Activated naive CD4-positive, alpha-beta T cell treated with anti-CD3 and anti-CD28 coated beads, Interleukin-2, amount 50 U/mL, for 24 hours (primary cell): Measurements from ENCODE around the gene ABHD6.
A peak's percentile ranks its signal among the peaks of the same experiment; 100 is the strongest.
"Not testable (repeated sequence)": the region's sequence is repeated elsewhere in the genome, so short reads cannot be mapped to it uniquely, and the experiment has no call there.

Experiments used
- H3K27ac Mint-ChIP-seq: one replicate; pipeline ENCODE4 v1.8.0; 2021; ENCODE audit warnings: mild to moderate bottlenecking, mixed read lengths
- H3K27me3 Mint-ChIP-seq: one replicate; pipeline ENCODE4 v1.8.0; 2021; ENCODE audit warnings: mixed read lengths
- H3K36me3 Mint-ChIP-seq: one replicate; pipeline ENCODE4 v1.8.0; 2021; ENCODE audit warnings: mixed read lengths
- H3K4me1 Mint-ChIP-seq: one replicate; pipeline ENCODE4 v1.8.0; 2021; ENCODE audit warnings: mixed read lengths
- H3K4me3 Mint-ChIP-seq: one replicate; pipeline ENCODE4 v1.8.0; 2021; ENCODE audit warnings: mild to moderate bottlenecking, mixed read lengths
- H3K9me3 Mint-ChIP-seq: one replicate; pipeline ENCODE4 v1.8.0; 2021; ENCODE audit warnings: mixed read lengths

Gene ABHD6

GRCh38 chr3:58331593-58332152, 94.1 kb downstream of the ABHD6 start:
- Mint-ChIP-seq H3K27ac (peak overlapping the region; percentile 88), H3K4me1 (peaks cover 42% of the 10 kb centered on the region), H3K36me3 (peaks cover 6% of the 10 kb centered on the region), H3K27me3 (no peaks in the 10 kb centered on the region), H3K4me3 (peak overlapping the region; percentile 79), H3K9me3 (no peaks in the 10 kb centered on the region)

- Mint-ChIP-seq H3K4me1 (peaks cover 47% of the 10 kb centered on the region), H3K27ac (peak within 1 kb of the TSS; percentile 96), H3K36me3 (peaks cover 7% of the 10 kb centered on the region), H3K4me3 (peak within 1 kb of the TSS; percentile 95), H3K9me3 (no peaks in the 10 kb centered on the region), H3K27me3 (no peaks in the 10 kb centered on the region)
Measured at GRCh38 chr3:58332575-58333188, 95.1 kb downstream of the ABHD6 start, which contains the start of gene PXK. Gene PXK, plus strand, starts transcription at chr3:58332892. Its CDS starts 97 bp downstream, at chr3:58332989.

DNA sequence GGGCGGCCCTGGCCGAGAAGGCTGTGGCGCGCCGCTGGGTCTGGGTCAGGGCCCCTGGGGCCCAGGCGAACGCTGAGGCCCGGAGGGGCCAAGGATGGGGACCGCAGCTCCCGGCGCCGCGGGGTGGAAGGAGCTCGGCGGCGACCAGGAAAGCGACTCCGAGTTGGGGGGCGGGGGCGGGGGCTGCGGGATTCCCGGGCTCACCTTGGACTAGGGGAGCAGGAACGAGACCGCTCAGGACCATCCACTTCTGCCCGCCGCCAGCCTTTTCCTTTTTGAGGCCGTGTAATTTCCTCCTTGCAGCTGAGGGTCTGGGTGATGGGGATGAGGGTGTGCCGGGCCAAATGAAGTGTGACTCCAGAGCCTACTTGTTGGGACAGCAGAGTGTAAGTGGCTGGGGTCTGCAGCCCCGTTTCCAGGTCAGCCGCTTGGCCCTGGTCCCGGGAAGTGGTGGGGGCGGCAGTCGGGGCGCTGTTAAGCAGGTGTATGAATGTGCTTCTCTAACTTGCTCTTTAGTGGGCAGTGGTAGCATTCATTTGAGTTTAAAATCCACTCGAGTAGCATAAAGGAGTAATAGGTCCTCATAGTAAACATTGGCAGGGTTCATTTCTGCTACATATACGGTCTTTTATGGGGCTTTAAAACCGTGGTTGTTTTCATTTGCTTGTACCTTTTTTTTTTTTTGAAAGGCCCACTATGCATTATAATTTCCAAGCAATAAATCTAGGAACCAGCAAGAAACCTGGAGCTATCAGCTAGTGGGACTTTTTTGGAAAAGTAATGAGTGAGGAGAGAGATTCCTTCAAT, 95.8 kb downstream of the ABHD6 start:
- Mint-ChIP-seq H3K36me3 (peaks cover 7% of the 10 kb centered on the region), H3K4me1 (peaks cover 47% of the 10 kb centered on the region)

GRCh38 chr3:58334013-58334321, 96.4 kb downstream of the ABHD6 start:
- Mint-ChIP-seq H3K27me3 (no peaks in the 10 kb centered on the region), H3K4me3 (peak overlapping the region; percentile 95), H3K4me1 (peaks cover 48% of the 10 kb centered on the region), H3K36me3 (peaks cover 9% of the 10 kb centered on the region), H3K27ac (no peak overlapping the region), H3K9me3 (no peaks in the 10 kb centered on the region)

More for the DNA sequence above, 95.8 kb downstream of the ABHD6 start:
- H3K9me3 Mint-ChIP-seq = no peaks in the 10 kb centered on the region
- peak overlapping the region; percentile 96 for H3K27ac Mint-ChIP-seq
- no peaks in the 10 kb centered on the region for H3K27me3 Mint-ChIP-seq
- peak overlapping the region; percentile 95 for H3K4me3 Mint-ChIP-seq

DNA sequence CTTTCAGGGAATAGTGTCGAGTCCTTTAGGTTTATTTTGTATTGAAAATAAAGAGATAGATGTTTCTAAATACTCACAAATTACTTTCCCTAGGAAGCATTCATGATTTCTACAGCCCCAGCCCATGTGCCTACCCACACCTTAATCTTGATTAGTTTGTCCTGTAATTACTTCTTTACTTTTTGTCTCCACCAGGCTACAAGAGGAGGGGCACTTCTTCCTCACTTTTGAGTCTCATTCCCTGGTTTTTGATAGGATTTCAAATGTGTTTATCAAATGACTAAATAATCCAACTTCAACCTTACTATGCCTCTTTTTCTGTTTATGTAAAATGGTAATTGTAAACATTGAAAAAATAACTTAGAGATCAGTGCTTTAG, 96.9 kb downstream of the ABHD6 start:
- Mint-ChIP-seq H3K4me3 (peak overlapping the region; percentile 95), H3K4me1 (peaks cover 49% of the 10 kb centered on the region), H3K9me3 (no peaks in the 10 kb centered on the region), H3K36me3 (peaks cover 12% of the 10 kb centered on the region), H3K27me3 (no peaks in the 10 kb centered on the region), H3K27ac (peak overlapping the region; percentile 18)

- peaks cover 50% of the 10 kb centered on the region for H3K4me1 Mint-ChIP-seq
- peak overlapping the region; percentile 98 for H3K27ac Mint-ChIP-seq
- no peaks in the 10 kb centered on the region for H3K9me3 Mint-ChIP-seq
- H3K27me3 Mint-ChIP-seq = no peaks in the 10 kb centered on the region
- peaks cover 12% of the 10 kb centered on the region for H3K36me3 Mint-ChIP-seq
- H3K4me3 Mint-ChIP-seq = peak overlapping the region; percentile 95
Measured at GRCh38 chr3:58335652-58335947, 98.0 kb downstream of the ABHD6 start.

DNA sequence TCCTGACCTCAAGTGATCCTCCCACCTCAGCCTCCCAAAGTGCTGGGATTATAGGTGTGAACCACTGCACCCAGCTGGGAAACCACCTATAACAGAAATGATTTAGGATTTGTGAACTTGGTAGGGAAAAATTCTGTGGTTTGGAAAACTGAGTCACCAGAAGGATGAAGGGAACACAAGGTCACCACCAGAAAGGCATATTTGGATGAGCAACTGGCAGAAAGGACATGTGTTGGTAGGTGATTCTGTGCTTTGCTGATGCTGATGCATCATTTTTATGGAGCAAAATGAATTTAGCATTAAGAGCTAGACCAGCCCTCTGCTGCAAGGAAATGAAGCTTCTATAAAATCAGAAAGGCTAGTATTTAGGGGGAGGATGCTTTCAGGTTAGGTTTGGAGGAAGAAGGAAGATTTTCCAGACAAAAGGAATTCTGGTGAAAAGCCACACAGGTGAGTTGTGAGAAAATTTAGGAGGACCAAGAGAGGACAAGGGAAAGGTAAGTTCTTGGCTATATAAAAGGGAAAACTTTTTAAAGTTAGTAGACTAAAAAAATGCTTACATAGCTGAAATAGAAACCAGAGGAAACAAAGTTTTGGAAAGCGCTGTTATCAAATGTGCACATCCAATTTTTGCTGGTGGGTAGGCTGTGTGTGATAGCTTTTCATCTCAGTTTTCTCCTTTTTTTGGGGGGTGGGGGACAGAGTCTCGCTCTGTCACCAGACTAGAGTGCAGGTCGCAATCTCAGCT, 98.7 kb downstream of the ABHD6 start:
- H3K9me3 Mint-ChIP-seq = no peaks in the 10 kb centered on the region
- H3K27me3 Mint-ChIP-seq = no peaks in the 10 kb centered on the region
- peaks cover 54% of the 10 kb centered on the region for H3K4me1 Mint-ChIP-seq
- peak overlapping the region; percentile 72 for H3K27ac Mint-ChIP-seq
- H3K36me3 Mint-ChIP-seq = peaks cover 16% of the 10 kb centered on the region
- peak overlapping the region; percentile 39 for H3K4me3 Mint-ChIP-seq

- H3K27ac Mint-ChIP-seq = no peak overlapping the region
- peaks cover 16% of the 10 kb centered on the region for H3K36me3 Mint-ChIP-seq
- no peaks in the 10 kb centered on the region for H3K27me3 Mint-ChIP-seq
- no peak overlapping the region for H3K4me3 Mint-ChIP-seq
- H3K4me1 Mint-ChIP-seq = peaks cover 49% of the 10 kb centered on the region
- H3K9me3 Mint-ChIP-seq = no peaks in the 10 kb centered on the region
Measured at GRCh38 chr3:58337190-58337589, 99.6 kb downstream of the ABHD6 start.

- peaks cover 18% of the 10 kb centered on the region for H3K36me3 Mint-ChIP-seq
- not testable (repeated sequence) for H3K27me3 Mint-ChIP-seq, H3K4me3 Mint-ChIP-seq, H3K27ac Mint-ChIP-seq, H3K9me3 Mint-ChIP-seq
- peaks cover 41% of the 10 kb centered on the region for H3K4me1 Mint-ChIP-seq
Measured at GRCh38 chr3:58339146-58339545, 101.6 kb downstream of the ABHD6 start.

- Mint-ChIP-seq H3K4me3 (no peak overlapping the region), H3K4me1 (peaks cover 25% of the 10 kb centered on the region), H3K36me3 (peaks cover 14% of the 10 kb centered on the region), H3K27ac (no peak overlapping the region), H3K9me3 (no peaks in the 10 kb centered on the region), H3K27me3 (no peaks in the 10 kb centered on the region)
Measured at GRCh38 chr3:58340594-58341244, 103.1 kb downstream of the ABHD6 start.

DNA sequence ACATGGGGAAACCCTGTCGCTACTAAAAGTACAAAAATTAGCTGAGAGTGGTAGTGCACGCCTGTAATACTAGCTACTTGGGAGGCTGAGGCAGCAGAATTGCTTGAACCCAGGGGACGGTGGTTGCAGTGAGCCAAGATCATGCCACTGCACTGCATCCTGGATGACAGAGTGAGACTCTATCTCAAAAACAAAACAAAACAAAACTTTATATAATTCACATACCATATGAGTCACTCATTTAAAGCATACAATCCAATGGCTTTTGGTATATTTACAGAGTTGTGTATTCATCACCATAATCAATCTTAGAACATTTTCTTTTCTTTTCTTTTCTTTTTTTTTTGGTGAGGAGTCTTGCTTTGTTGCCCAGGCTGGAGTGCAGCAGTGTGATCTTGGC, 103.8 kb downstream of the ABHD6 start:
- H3K4me3 Mint-ChIP-seq = no peak overlapping the region
- peaks cover 24% of the 10 kb centered on the region for H3K4me1 Mint-ChIP-seq
- no peak overlapping the region for H3K27ac Mint-ChIP-seq
- no peaks in the 10 kb centered on the region for H3K27me3 Mint-ChIP-seq
- H3K9me3 Mint-ChIP-seq = no peaks in the 10 kb centered on the region
- peaks cover 14% of the 10 kb centered on the region for H3K36me3 Mint-ChIP-seq

- Mint-ChIP-seq H3K27me3 (no peaks in the 10 kb centered on the region), H3K27ac (no peak overlapping the region), H3K4me1 (peaks cover 20% of the 10 kb centered on the region), H3K4me3 (no peak overlapping the region), H3K36me3 (peaks cover 17% of the 10 kb centered on the region), H3K9me3 (no peaks in the 10 kb centered on the region)
Measured at GRCh38 chr3:58342676-58343075, 105.1 kb downstream of the ABHD6 start.
